Stimulated activated CD8-positive, alpha-beta memory T cell treated with anti-CD3 and anti-CD28 coated beads, Interleukin-7, amount 100 ng/mL, for 48 hours (primary cell): ENCODE measurements around the gene EPHA6.
"Not testable (repeated sequence)": the region's sequence is repeated elsewhere in the genome, so short reads cannot be mapped to it uniquely, and the experiment has no call there.

Experiments used
- DNase-seq, 2 donors: peaks; one replicate each; pipeline ENCODE4 v3.0.0-alpha.2; 2020; ENCODE audit warnings: low read depth in 1 of 2; ENCODE audit errors: extremely low read depth in 1 of 2

Gene EPHA6

GRCh38 chr3:97265237-97266005 lies 451.0 kb downstream of the EPHA6 start:
- DNase-seq, result no peak

GRCh38 chr3:97269202-97269601 lies 454.8 kb downstream of the EPHA6 start:
- DNase-seq, result no peak

DNA sequence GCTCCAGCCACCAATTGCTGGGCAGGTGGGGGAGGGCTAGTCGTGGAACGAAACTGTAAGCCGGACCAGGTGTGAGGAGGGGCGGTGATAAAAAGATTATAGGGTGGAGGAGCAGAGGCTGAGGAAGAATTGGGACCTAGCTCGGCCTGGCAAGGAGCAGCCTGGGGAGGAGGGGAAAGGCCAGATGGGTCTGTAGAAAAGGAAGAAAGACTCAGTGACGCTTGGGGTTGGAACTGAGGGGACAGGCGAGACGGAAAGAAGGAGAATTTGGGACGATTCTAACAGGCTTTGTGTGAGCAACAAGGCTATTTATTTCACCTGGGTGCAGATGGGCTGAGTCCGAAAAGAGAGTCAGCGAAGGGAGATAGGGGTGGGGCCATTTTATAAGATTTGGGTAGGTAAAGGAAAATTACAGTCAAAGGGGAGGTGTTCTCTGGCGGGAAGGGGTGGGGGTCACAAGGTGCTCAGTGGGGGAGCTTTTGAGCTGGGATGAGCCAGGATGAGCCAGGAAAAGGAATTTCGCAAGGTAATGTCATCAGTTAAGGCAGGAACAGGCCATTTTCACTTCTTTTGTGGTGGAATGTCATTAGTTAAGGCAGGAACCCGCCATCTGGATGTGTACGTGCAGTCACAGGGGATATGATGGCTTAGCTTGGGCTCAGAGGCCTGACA lies 462.6 kb downstream of the EPHA6 start:
- not testable (repeated sequence) for DNase-seq

DNA sequence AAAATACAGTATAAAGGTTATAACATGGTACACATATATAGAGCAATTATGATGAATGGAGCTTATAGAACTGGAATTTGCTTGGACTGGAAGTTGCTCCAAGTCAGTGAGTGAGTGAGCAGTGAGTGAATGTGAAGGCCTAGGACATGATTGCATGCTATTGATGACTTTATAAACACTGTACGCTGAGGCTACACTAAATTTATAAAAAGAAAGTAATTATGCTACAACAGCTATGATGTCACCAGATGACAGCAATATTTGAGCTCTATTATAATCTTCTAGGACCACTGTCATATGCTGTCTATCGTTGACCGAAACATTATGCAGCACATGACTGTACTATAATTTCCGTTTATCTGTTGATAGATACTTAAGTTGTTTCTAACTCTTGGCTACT lies 463.3 kb downstream of the EPHA6 start:
- DNase-seq, result no peak

DNA sequence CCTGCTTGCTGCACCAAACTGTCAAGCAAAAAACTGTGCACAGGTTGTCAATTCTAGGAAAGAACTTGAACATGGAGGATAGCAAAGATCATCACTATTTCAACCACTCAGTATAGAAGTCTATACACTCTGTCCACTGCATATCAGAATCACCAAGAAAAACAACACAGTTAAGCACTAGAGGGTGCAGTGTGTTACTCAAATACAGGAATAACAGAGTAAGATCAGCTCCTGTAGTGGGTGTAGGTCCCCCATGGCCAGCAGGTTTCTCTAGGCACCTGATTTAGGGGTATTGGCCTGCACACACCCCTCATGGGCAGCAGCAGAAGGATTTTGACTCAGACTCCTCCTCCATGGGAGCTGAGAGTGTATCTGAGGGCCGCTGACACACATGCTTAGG lies 464.1 kb downstream of the EPHA6 start:
- DNase-seq, result no peak

DNA sequence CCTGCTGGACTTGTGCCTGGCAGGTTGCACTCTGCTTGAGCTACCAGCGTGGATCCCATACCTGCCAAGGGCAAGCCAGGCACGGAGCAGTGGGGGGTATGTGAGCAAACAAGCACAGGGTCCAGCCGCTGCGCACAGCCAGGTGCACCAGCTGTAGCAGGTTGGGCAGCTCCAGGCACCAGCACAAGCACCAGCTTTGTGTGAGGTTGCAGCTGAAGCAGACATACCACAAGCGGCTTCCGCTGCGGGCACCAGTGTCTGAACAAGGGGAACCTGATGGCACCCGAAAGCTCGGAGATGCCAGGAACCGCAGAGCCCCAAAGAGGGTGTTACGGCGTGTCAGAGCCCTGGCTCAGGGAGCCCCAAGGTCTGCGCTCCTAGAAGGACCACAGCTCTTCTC lies 477.5 kb downstream of the EPHA6 start:
- DNase-seq, result no peak

DNA sequence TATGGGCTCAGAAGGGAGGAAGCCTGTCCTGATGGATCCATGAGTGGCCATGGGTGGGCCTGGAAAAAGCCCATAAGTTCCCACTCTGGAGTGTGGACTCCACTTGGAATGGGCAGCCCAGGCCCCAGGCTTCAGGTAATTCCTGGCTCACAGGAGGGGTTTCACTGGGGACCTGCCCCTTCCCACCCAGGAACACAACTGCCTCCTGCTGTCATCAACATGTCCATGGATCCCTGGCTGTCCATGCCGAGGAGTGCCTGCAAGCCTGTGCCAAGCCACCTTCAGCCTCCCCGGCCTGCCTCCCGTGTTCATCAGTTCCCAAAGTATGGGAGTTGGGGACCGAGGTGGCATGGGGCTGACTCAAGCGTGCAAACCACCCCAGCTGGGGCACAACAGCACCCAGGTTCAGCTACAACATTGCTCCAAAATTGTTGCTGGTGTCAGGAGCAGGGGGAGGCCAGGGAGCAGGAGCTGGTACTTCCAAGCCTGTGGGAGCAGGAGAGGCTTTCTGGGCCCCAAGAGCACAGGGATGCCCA lies 479.3 kb downstream of the EPHA6 start:
- DNase-seq, result no peak

GRCh38 chr3:97297032-97297431 lies 482.6 kb downstream of the EPHA6 start:
- no peak for DNase-seq

- DNase-seq, result no peak
These were observed 486.7 kb downstream of the EPHA6 start for GRCh38 chr3:97301114-97301513.

DNA sequence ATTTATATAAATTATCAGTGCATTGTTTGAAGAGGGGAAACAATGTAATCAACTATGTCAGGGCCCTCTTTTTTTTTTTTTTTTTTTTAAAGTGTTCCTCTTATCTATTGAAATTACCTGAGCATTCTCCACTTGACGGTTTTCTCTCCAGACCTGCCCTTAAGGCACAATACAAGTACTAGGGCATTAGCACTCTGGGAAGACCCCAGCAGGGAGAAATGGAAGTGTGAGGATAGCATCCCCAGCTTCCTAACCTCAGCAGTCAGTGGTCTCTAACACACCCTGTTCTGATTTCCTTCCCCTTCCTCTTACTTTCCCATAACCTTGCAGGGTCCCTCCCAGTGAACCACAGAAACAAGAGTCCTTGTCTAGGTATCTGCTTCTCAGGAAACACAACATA lies 491.8 kb downstream of the EPHA6 start:
- no peak for DNase-seq

- DNase-seq, result no peak
These were observed 524.0 kb downstream of the EPHA6 start for GRCh38 chr3:97338375-97338774.

DNA sequence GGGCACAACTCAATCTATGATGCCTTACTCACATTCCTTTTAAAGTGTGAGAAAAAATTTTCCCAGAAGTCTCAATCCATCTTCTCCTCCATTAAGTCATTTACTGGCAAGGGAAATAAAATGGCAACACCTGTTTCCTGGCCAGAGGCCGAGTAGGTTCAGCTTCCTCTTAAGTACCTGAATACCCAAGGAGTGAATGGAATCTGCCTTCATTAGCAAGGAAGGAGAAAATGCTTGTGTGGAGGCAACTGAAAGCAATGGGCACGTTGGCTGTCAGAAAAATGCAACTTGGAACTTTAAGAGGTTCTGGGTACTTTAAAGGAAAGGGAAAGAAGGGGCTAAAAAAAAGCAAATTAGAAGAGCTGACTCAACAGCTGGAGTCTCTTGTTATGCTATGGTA lies 526.5 kb downstream of the EPHA6 start:
- no peak for DNase-seq

- DNase-seq, result no peak
These were observed 533.4 kb downstream of the EPHA6 start for GRCh38 chr3:97347780-97348179.

GRCh38 chr3:97350971-97351370 lies 536.6 kb downstream of the EPHA6 start:
- DNase-seq, result no peak

- no peak for DNase-seq
These were observed 538.8 kb downstream of the EPHA6 start for GRCh38 chr3:97353176-97353575.

GRCh38 chr3:97359977-97360376 lies 545.6 kb downstream of the EPHA6 start:
- no peak for DNase-seq

- DNase-seq, result no peak
These were observed 546.4 kb downstream of the EPHA6 start for GRCh38 chr3:97360804-97361203.

DNA sequence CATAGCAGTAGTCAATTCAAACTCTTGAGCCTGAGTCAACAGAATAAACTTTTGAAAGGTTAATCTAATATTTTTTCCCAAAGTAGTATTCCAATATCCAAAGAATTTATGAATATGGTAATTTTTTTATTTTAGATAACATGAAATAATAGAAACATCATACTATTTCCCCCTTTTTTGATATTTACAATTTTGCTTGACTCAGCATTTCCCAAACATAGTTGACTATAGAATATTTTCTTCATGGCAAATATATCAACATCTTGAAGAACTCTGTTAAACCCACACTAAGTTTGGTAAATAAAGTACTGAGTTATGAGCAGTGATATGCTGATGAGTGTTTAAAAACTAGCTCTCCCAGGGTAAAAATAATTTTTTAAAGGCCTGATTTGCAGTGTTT lies 570.2 kb downstream of the EPHA6 start:
- DNase-seq, result no peak

- DNase-seq, result no peak
These were observed 574.4 kb downstream of the EPHA6 start for GRCh38 chr3:97388774-97389173.

- DNase-seq, result no peak
These were observed 575.5 kb downstream of the EPHA6 start for GRCh38 chr3:97389936-97390335.

DNA sequence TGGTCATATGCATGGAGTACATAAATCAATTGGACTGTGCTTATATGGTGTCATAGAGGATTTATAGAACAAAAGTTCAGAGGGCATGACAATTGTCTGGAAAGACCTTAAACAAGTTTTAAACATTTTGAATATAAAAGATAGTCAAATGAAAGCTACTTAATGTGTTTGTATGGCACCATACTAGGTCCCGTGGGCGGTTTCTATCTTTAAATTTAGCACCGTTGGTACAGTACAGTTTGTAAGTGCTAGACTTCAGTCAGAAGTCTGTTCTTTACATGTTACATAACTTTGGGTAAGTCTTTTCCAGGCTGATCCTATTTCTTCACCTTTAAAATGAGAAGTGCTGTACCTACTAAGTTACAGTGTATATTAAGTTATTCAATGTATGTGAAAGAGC lies 576.8 kb downstream of the EPHA6 start:
- no peak for DNase-seq

GRCh38 chr3:97409612-97410011 lies 595.2 kb downstream of the EPHA6 start:
- no peak for DNase-seq
